ENCODE results near the gene KRTAP4-3.
A peak's percentile ranks its signal among the peaks of the same experiment; 100 is the strongest.
"Not testable (repeated sequence)": the region's sequence is repeated elsewhere in the genome, so short reads cannot be mapped to it uniquely, and the experiment has no call there.

Gene KRTAP4-3

GRCh38 chr17:41139865-41140264, 28.2 kb downstream of the KRTAP4-3 start:
- not testable (repeated sequence) for H3K79me2 ChIP-seq (ENCODE audit: control insufficient read depth, insufficient read depth, low read length, unreplicated experiment); H3K27ac ChIP-seq (ENCODE audit: low read depth, low read length); H3K27me3 ChIP-seq (ENCODE audit: insufficient read depth, low read length); H3K4me3 ChIP-seq (ENCODE audit: low read depth, low read length); H3K4me1 ChIP-seq (ENCODE audit: control insufficient read depth, insufficient read depth, low read length, unreplicated experiment); H2AFZ ChIP-seq (ENCODE audit: low read length, unreplicated experiment); H3K36me3 ChIP-seq (ENCODE audit: insufficient read depth, low read length)

GRCh38 chr17:41133880-41134735, 33.9 kb downstream of the KRTAP4-3 start:
- Histone ChIP-seq H3K4me1 (ENCODE audit: control insufficient read depth, insufficient read depth, low read length, unreplicated experiment) (peaks cover 16% of the 10 kb centered on the region), H3K4me3 (ENCODE audit: low read depth, low read length) (no peak overlapping the region), H3K36me3 (ENCODE audit: insufficient read depth, low read length) (no peaks in the 10 kb centered on the region), H2AFZ (ENCODE audit: low read length, unreplicated experiment) (peak overlapping the region; percentile 54), H3K27ac (ENCODE audit: low read depth, low read length) (no peak overlapping the region), H3K79me2 (ENCODE audit: control insufficient read depth, insufficient read depth, low read length, unreplicated experiment) (no peaks in the 10 kb centered on the region), H3K27me3 (ENCODE audit: insufficient read depth, low read length) (no peaks in the 10 kb centered on the region)

GRCh38 chr17:41131979-41132378, 36.0 kb downstream of the KRTAP4-3 start:
- Histone ChIP-seq H3K27ac (ENCODE audit: low read depth, low read length) (peak overlapping the region; percentile 32), H3K79me2 (ENCODE audit: control insufficient read depth, insufficient read depth, low read length, unreplicated experiment) (no peaks in the 10 kb centered on the region), H3K36me3 (ENCODE audit: insufficient read depth, low read length) (no peaks in the 10 kb centered on the region), H2AFZ (ENCODE audit: low read length, unreplicated experiment) (no peak overlapping the region), H3K4me3 (ENCODE audit: low read depth, low read length) (peak overlapping the region; percentile 21; the same call in 1 of the 2 replicates), H3K27me3 (ENCODE audit: insufficient read depth, low read length) (no peaks in the 10 kb centered on the region), H3K4me1 (ENCODE audit: control insufficient read depth, insufficient read depth, low read length, unreplicated experiment) (peaks cover 16% of the 10 kb centered on the region)

GRCh38 chr17:41127371-41127770, 40.6 kb downstream of the KRTAP4-3 start:
- no peak overlapping the region for H2AFZ ChIP-seq (ENCODE audit: low read length, unreplicated experiment)
- no peaks in the 10 kb centered on the region for H3K27me3 ChIP-seq (ENCODE audit: insufficient read depth, low read length)
- H3K4me1 ChIP-seq (ENCODE audit: control insufficient read depth, insufficient read depth, low read length, unreplicated experiment): peaks cover 12% of the 10 kb centered on the region
- no peaks in the 10 kb centered on the region for H3K79me2 ChIP-seq (ENCODE audit: control insufficient read depth, insufficient read depth, low read length, unreplicated experiment)
- no peak overlapping the region for H3K27ac ChIP-seq (ENCODE audit: low read depth, low read length)
- no peak overlapping the region for H3K4me3 ChIP-seq (ENCODE audit: low read depth, low read length)
- H3K36me3 ChIP-seq (ENCODE audit: insufficient read depth, low read length): no peaks in the 10 kb centered on the region

- H3K36me3 ChIP-seq (ENCODE audit: insufficient read depth, low read length): no peaks in the 10 kb centered on the region
- no peaks in the 10 kb centered on the region for H3K27me3 ChIP-seq (ENCODE audit: insufficient read depth, low read length)
- no peaks in the 10 kb centered on the region for H3K79me2 ChIP-seq (ENCODE audit: control insufficient read depth, insufficient read depth, low read length, unreplicated experiment)
- peaks cover 2% of the 10 kb centered on the region for H3K4me1 ChIP-seq (ENCODE audit: control insufficient read depth, insufficient read depth, low read length, unreplicated experiment)
- no peak overlapping the region for H3K27ac ChIP-seq (ENCODE audit: low read depth, low read length)
- H2AFZ ChIP-seq (ENCODE audit: low read length, unreplicated experiment): no peak overlapping the region
- H3K4me3 ChIP-seq (ENCODE audit: low read depth, low read length): no peak overlapping the region
These were observed 41.6 kb downstream of the KRTAP4-3 start for GRCh38 chr17:41126412-41126811.

- no peaks in the 10 kb centered on the region for H3K36me3 ChIP-seq (ENCODE audit: insufficient read depth, low read length)
- H3K4me3 ChIP-seq (ENCODE audit: low read depth, low read length): no peak overlapping the region
- no peaks in the 10 kb centered on the region for H3K27me3 ChIP-seq (ENCODE audit: insufficient read depth, low read length)
- H3K4me1 ChIP-seq (ENCODE audit: control insufficient read depth, insufficient read depth, low read length, unreplicated experiment): no peaks in the 10 kb centered on the region
- no peaks in the 10 kb centered on the region for H3K79me2 ChIP-seq (ENCODE audit: control insufficient read depth, insufficient read depth, low read length, unreplicated experiment)
- H2AFZ ChIP-seq (ENCODE audit: low read length, unreplicated experiment): no peak overlapping the region
- no peak overlapping the region for H3K27ac ChIP-seq (ENCODE audit: low read depth, low read length)
These were observed 43.0 kb downstream of the KRTAP4-3 start for GRCh38 chr17:41125064-41125463.

GRCh38 chr17:41123991-41124371, 44.0 kb downstream of the KRTAP4-3 start, which contains the start of gene KRTAP4-12:
Gene KRTAP4-12 (minus strand): TSS chr17:41124182. CDS start chr17:41124122, 60 bp downstream.
- not testable (repeated sequence) for H2AFZ ChIP-seq (ENCODE audit: low read length, unreplicated experiment); H3K36me3 ChIP-seq (ENCODE audit: insufficient read depth, low read length); H3K4me3 ChIP-seq (ENCODE audit: low read depth, low read length); H3K79me2 ChIP-seq (ENCODE audit: control insufficient read depth, insufficient read depth, low read length, unreplicated experiment); H3K27ac ChIP-seq (ENCODE audit: low read depth, low read length); H3K4me1 ChIP-seq (ENCODE audit: control insufficient read depth, insufficient read depth, low read length, unreplicated experiment); H3K27me3 ChIP-seq (ENCODE audit: insufficient read depth, low read length)

GRCh38 chr17:41123292-41123990, 44.6 kb downstream of the KRTAP4-3 start:
- H3K27me3 ChIP-seq (ENCODE audit: insufficient read depth, low read length); H3K27ac ChIP-seq (ENCODE audit: low read depth, low read length); H3K4me3 ChIP-seq (ENCODE audit: low read depth, low read length): not testable (repeated sequence)

GRCh38 chr17:41121742-41122141, 46.3 kb downstream of the KRTAP4-3 start:
- no peak overlapping the region for H3K4me3 ChIP-seq (ENCODE audit: low read depth, low read length)

More at GRCh38 chr17:41123292-41123990, 44.6 kb downstream of the KRTAP4-3 start:
- H3K4me1 ChIP-seq (ENCODE audit: control insufficient read depth, insufficient read depth, low read length, unreplicated experiment); H3K36me3 ChIP-seq (ENCODE audit: insufficient read depth, low read length); H3K79me2 ChIP-seq (ENCODE audit: control insufficient read depth, insufficient read depth, low read length, unreplicated experiment); H2AFZ ChIP-seq (ENCODE audit: low read length, unreplicated experiment): not testable (repeated sequence)

GRCh38 chr17:41119696-41120690, 48.0 kb downstream of the KRTAP4-3 start:
- H3K79me2 ChIP-seq (ENCODE audit: control insufficient read depth, insufficient read depth, low read length, unreplicated experiment); H2AFZ ChIP-seq (ENCODE audit: low read length, unreplicated experiment); H3K36me3 ChIP-seq (ENCODE audit: insufficient read depth, low read length); H3K4me3 ChIP-seq (ENCODE audit: low read depth, low read length); H3K4me1 ChIP-seq (ENCODE audit: control insufficient read depth, insufficient read depth, low read length, unreplicated experiment); H3K27me3 ChIP-seq (ENCODE audit: insufficient read depth, low read length); H3K27ac ChIP-seq (ENCODE audit: low read depth, low read length): not testable (repeated sequence)

More at GRCh38 chr17:41121742-41122141, 46.3 kb downstream of the KRTAP4-3 start:
- H3K27me3 ChIP-seq (ENCODE audit: insufficient read depth, low read length): no peaks in the 10 kb centered on the region
- no peak overlapping the region for H3K27ac ChIP-seq (ENCODE audit: low read depth, low read length)
- H2AFZ ChIP-seq (ENCODE audit: low read length, unreplicated experiment): no peak overlapping the region
- H3K36me3 ChIP-seq (ENCODE audit: insufficient read depth, low read length): no peaks in the 10 kb centered on the region
- no peaks in the 10 kb centered on the region for H3K79me2 ChIP-seq (ENCODE audit: control insufficient read depth, insufficient read depth, low read length, unreplicated experiment)
- H3K4me1 ChIP-seq (ENCODE audit: control insufficient read depth, insufficient read depth, low read length, unreplicated experiment): no peaks in the 10 kb centered on the region
